Fibroblast of the conjunctiva (primary cell): ENCODE measurements around the gene NCKAP1.
"Not testable (repeated sequence)": the region's sequence is repeated elsewhere in the genome, so short reads cannot be mapped to it uniquely, and the experiment has no call there.

Experiments used
- DNase-seq: peaks from one replicate; pipeline ENCODE4 v3.0.0-alpha.2; 2010; ENCODE audit warnings: low read depth

The NCKAP1 gene, protein sequence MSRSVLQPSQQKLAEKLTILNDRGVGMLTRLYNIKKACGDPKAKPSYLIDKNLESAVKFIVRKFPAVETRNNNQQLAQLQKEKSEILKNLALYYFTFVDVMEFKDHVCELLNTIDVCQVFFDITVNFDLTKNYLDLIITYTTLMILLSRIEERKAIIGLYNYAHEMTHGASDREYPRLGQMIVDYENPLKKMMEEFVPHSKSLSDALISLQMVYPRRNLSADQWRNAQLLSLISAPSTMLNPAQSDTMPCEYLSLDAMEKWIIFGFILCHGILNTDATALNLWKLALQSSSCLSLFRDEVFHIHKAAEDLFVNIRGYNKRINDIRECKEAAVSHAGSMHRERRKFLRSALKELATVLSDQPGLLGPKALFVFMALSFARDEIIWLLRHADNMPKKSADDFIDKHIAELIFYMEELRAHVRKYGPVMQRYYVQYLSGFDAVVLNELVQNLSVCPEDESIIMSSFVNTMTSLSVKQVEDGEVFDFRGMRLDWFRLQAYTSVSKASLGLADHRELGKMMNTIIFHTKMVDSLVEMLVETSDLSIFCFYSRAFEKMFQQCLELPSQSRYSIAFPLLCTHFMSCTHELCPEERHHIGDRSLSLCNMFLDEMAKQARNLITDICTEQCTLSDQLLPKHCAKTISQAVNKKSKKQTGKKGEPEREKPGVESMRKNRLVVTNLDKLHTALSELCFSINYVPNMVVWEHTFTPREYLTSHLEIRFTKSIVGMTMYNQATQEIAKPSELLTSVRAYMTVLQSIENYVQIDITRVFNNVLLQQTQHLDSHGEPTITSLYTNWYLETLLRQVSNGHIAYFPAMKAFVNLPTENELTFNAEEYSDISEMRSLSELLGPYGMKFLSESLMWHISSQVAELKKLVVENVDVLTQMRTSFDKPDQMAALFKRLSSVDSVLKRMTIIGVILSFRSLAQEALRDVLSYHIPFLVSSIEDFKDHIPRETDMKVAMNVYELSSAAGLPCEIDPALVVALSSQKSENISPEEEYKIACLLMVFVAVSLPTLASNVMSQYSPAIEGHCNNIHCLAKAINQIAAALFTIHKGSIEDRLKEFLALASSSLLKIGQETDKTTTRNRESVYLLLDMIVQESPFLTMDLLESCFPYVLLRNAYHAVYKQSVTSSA

DNA sequence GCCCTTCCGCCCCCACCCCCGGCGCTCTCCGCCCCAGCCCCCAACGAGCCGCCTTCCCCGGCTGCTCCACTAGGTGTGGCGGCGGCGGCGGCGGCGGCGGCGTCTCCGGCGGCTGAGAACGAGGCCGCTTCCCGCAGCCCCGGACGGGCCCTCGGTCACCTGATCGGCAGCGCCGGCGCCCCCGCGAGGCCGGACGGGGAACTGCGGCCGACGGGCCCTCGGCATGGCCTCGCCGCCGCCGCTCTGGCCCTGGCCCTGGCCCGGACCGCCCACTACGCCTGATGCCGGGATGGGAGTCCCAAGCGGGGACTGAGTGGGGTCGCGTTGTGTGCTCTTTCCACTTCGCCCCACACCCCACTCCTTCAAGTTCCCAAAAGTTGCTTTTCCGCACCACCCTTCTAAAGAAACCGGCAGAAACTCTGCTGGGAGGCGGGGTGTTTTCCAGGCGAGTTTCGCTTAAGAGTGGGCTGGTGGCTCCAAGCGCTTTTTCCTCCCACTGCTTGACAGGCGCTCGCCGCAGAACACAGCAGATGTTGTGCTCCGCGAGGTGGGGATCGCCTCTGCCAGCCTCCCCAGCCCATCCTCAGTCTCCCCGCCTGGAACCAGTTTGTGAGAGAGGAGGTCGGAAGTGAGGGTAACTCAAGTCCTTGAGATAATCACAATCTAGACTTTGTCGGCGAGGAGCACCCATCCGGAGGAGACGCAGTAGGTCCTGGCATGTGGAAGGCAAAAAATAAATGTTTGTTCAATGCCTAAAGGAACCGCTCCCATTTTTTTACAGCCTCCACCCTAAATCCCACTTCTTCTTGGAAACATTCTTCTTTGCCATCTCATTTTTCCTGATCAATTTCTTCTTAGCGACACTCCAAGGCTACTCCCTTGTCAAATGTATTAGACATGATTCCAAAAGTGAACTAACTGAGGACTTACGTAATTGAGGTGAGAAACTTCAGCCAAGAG is at the start of gene NCKAP1:
NCKAP1 (minus strand) TSS at position 117 of the 960 bp plus-strand sequence. CDS start 358 bp downstream, outside the sequence.
- peak; percentile 49 for DNase-seq

DNA sequence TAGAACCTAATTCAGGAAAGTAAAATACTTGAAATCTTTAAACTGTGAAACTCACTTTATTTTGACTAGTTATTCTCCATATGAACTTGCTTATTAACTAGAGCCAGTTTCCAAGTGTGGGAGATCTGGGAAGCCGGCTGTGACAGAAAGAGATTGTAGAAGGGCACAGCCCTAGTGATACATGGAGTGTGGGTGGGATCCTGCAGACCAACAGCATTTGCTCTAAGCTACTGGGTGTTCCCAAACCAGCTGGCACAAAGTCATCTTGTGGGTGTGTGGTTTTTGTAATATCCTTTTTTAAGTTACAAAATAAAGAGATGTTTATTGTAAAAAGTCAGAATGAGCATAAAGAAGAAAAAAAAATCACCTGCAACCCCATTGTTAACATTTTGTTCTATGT is 43.7 kb upstream of the NCKAP1 start:
- no peak for DNase-seq

DNA sequence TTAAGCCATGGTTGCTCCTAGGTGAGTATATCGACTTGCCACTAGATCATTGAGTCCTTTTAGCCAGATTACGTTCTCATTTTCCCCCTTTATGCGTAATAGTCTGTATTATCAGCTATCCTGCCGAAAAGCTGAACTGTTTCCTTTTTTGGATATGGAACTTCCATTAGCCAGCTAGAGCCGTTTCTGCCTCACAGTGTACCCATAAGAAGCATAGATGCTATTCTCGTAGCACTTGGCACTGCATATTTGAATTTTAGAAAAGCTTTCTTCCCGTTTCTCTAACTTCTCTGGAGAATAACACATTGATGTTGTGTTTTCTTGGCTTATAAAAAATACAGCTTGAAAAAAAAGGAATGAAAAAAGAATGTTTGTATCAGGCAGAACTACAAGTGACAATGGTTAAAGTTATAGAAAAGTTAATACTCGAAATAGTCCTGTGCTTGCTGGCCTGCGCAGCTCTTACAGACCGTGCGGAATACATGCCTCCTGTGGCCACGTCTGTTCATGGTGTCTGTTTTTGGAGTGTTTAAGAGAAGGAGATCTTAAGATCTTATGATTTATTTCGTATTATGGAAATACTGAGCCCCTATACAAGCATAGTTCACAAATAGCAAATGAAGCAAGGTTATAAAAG is 41.0 kb upstream of the NCKAP1 start:
- DNase-seq = no peak

DNA sequence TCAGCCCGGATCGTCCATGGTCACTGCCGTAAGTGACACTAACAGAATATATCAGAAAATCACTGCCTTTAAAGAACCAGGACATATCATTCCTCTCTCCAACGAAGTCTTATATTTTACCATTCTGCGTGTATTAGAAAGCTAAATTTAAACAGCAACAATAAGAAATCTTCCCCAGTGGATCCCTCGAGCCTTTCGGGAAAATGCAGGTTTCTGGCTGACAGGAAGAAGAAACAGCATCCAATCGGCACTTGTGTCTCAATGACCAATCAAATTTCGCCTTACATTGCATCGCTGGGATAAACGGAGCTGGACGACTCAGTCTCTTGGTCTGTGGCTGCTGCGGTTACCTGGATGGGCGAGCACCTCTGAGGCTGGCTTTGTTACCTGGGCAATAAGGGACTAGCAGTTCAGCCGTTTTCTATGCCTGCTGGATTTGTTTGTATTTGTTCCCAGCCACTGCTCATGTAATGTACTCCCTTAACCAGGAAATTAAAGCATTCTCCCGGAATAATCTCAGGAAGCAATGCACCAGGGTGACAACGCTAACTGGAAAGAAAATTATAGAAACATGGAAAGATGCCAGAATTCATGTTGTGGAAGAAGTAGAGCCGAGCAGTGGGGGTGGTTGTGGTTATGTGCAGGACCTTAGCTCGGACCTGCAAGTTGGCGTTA is 40.3 kb upstream of the NCKAP1 start, which contains the start of gene DUSP19:
DUSP19 (plus strand) TSS at position 284 of the 675 bp plus-strand sequence; CDS start at position 471, 187 bp downstream.
- peak; percentile 90 for DNase-seq

DNA sequence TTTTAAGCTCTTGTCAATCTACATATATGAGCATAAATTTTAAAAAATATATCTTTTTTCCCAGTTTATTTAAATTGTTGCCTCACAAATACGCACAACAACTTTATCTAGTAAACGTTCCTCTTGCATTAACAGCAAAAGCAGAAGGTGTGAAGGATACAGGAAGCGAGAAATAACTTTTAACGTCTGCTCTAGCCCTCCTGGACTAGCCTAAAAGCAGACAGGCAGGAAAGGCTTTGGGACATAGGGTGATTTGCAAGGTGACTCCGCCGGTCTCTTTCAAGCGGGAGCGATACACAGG is 39.9 kb upstream of the NCKAP1 start:
- DNase-seq = peak; percentile 2

DNA sequence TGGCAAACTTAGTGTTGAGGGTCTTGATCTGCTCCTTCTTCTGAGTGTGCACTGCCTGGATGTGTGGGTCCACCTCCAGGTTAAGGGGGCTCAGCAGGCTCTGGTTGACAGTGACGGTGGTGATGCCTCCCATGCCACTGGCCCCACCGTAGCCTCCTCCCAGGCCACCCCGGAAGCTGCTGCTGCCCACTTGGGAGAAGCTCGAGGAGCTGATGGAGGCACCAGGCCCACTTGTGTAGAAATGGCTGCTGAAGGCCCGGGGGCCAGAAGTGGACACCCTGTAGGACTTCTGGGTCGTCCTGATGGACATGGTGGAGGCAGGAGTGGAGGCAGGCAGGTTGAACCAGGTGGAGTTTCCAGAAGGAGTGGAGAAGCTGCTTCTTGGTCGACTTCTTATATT is 33.9 kb upstream of the NCKAP1 start:
- DNase-seq = no peak

DNA sequence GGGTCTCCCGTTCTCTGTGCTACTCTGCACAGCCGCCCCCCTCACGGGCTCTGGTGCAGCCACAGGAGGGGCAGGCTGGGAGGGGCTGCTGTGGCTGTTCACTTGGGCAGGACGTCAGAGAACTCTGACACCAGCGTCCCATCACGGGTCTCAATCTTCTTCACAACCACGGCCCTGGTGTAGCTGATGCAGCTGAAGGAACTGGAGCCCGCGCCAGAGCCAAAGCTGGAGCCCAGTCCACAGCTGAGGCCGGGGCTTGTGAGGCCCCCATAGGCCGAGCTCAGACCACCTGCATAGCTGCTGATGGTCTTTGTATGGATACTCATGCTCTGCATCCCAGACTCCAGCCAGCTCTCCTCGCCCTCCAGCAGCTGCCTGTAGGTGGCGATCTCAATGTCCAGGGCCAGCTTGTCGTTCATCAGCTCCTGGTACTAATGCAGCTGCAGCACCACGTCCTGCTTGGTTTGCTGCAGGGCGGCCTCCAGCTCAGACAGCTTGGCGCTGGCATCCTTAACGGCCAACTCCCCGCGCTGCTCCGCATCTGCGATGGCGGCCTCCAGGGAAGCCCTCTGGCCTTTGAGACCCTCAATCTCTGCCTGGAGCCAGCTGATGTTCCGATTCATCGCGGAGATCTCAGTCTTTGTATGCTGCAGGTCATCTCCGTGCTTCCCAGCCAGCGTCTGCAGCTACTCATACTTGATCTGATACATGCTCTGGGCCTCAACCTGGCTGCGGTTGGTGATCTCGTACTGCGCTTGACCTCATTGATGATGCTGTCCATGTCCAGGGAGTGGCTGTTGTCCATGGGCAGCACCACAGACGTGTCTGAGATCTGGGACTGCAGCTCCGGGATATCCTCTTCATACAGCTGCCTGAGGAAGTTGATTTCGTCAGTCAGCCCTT is 32.9 kb upstream of the NCKAP1 start:
- DNase-seq = peak; percentile 13

DNA sequence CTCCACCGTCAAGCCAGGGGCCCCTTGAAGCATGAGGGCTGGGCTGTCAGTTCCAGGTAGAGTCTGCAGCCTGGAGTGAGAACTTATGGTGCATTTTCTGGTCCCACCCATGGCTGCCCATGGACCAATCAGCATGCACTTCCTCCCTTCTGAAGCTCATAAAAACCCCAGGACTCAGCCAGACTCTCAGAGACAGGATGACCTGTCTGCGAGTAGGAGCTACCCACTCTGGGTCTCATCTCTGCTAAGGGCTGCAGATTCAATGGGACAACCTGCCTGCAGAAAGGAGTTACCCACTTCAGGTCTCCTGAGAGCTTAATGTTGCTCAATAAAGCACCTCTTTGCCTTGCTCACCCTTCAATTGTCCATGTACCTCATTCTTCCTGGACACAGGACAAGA is 30.9 kb upstream of the NCKAP1 start:
- no peak for DNase-seq

DNA sequence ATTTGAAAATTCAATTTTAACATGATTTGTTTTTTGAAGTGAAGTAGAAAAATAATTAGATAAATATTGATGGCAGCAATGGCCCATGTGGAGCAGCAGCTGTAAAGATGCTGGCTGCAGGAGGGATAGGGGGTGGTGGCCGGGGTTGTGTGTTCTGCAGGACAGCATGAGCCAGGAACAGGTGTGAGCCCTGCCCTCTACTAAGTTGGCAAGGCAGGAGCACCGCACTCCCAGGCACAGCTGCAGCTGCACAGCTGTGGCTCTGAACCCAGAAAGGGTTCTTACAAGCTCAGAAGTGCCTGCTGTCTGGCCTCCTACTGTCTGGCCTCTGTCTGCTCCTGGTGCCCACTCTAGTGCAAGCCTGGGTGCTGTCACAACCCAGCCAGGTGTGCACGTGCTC is 30.3 kb upstream of the NCKAP1 start:
- no peak for DNase-seq

DNA sequence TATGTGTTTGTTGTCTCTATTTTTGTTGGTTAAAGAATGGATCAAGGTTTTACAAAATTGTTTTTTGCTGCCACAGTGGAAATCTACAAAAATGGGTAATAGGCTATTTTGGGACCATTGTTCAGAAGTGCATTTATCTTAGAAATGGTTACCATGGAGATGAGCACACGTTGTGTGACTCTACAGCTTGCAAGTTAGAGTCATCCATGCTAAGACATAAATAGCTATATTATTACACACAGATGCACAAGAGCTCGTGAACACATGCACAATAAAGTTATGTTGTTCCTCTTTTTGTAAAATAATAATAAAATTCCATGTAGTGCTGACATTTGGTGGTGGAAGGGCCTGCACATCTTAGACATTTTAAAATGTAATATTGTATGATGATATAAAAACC is 24.8 kb upstream of the NCKAP1 start:
- DNase-seq = no peak

DNA sequence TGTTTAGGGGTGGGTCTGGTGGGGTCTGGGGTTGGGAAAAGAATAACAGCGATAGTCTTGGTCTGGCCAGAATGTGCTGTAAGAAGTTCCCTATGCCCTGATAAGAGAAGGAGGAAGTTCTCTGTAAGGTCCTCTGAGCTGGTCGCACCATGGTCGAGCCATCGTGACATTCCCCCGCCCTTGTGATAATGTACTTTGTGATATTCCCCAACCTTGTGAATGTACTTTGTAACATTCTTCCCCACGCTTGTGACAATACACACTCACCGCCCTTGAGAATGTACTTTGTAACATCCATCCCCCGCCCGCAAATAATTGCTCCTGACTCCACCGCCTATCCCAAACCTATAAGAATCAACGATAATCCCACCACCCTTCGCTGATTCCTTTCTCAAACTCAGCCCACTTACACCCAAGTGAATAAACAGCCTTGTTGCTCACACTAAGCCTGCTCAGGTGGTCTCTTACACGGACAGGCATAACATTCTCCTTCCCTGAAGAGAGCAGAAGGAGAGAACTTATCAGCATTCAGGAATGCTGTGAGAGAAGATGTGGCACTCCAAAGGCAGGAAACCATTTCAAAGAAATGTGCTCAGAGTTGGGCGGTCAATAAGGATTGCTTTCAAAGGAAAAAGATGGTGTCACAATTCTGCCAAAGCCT is 22.4 kb upstream of the NCKAP1 start:
- DNase-seq = no peak

DNA sequence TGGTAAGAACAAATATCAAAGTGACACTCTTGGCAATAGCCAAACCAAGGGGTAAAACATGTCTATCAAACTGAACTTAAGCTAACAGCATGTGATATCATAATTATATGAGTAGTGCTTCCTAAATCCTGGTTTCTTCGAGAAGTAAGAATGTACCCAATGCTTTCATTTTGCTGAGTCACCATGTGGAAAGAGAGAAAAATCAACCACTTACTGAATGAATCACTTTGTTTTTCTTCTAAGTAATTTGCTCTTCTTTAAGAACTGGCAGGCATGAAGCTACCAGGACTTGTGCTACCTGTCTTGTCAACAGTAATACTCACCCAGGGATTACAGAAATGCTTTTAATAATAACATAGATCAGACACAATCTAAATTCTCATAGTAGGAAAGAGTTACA is 21.3 kb upstream of the NCKAP1 start:
- DNase-seq = peak; percentile 61

DNA sequence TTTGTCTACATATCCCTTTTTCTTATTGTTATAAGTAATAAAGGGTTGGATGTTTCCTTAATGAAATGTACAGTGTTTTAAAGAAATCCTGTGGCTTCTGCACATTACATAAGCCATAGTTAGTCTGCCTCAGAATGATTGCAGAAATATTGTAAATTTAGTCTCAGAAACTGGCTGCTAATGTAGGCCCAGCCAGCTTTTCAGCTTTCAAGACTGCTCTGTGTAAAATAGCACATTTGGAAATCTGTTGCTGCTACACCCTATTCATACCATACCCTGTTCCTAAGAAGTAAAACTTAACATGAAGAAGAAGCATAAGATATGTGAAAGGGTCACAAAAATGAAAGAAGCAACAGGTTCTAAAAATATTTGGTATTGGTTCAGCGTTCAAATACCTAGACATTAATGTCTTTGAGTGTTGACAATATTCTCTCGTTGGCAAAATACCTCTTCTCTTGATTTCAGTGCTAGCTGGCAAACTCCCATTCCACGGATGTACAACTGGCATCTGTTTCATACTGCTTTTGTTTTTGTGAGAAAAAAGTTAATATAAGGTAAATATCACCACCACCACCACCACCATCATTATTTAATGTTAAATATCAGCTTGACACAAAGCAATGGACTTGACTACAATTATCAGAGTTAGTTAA is 19.2 kb upstream of the NCKAP1 start:
- DNase-seq = no peak

DNA sequence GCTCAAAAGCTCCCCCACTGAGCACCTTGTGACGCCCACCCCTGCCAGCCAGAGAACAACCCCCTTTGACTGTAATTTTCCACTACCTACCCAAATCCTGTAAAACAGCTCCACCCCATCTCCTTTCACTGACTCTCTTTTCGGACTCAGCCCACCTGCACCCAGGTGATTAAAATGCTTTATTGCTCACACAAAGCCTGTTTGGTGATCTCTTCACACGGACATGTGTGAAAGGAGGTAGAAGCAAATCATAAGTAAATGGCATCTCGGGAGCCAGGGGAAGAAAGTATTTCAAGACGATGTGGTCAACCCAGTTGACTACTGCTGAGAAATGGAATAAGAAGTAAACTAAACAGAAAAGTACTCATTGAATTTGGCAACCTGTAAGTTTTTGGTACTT is 11.2 kb upstream of the NCKAP1 start:
- no peak for DNase-seq

DNA sequence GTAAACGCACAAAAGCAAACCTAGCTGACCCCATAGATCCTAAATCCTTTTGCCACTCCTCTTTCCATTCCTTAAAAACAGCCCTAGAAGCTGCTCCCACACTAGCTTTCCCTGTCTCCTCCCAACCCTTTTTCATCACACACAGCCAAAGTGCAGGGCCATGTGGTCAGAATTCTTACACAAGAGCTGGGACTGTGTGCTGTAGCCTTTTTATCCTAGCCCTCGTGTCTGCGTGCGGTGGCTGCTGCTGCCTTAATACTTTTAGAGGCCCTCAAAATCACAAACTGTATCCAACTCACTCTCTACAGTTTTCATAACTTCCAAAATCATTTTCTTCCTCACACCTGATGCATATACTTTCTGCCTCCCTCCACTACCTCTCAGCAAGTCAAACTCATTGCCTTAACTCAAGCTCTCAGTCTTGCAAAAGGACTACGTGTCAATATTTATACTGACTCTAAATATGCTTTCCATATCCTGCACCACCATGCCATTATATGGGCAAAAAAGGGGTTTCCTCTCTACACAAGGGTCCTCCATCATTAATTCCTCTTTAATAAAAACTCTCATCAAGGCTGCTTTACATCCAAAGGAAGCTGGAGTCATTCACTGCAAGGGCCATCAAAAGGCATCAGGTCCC is 9.3 kb upstream of the NCKAP1 start:
- DNase-seq = not testable (repeated sequence)

DNA sequence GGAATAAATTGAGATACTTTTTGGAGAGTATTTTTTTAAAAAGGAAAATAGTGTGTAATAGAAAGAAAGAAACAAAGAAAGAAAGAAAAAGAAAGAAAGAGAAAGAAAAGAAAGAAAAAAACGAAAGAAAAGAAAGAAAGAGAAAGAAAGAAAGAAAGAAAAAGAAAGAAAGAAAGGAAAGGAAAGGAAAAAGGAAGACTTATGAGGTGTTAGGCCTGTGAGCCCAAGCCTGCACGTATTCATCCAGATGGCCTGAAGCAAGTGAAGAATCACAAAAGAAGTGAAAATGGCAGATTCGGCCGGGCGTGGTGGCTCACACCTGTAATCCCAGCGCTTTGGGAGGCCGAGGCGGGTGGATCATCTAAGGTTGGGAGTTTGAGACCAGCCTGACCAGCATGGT is 5.3 kb upstream of the NCKAP1 start:
- DNase-seq = not testable (repeated sequence)

DNA sequence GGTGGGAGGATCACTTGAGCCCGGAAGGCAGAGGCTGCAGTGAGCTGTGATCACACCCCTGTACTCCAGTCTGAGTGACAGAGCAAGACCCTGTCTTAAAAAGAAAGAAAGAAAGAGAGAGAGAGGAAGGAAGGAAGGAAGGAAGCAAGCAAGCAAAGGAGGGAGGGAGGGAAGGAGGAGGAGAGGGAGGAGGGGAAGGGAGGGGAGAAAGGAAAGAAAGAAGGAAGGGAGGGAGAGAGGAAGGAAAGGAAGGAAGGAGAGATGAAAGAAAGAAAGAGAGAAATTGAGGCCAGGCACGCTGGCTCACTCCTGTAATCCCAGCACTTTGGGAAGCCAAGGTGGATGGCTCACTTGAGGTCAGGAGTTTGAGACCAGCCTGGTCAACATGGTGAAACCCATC is 2.3 kb upstream of the NCKAP1 start:
- no peak for DNase-seq
